HepG2 (cell line): ENCODE measurements around the gene MYL11. TPM values are rescaled to one million over a fixed set of nuclear protein-coding genes. Genes with fewer than 3 reads are reported as not detected.

Experiments
- AGO2 ChIP-seq: fragments of 200-400 bp; formaldehyde crosslinking; optimal IDR thresholded peaks from 2 replicates; pipeline ENCODE3; 2017; ENCODE audit warnings: mild to moderate bottlenecking, low read depth, low read length, moderate library complexity
- EEA1 ChIP-seq: sonication (generic); formaldehyde crosslinking; IDR thresholded peaks from 2 replicates; pipeline ENCODE4 v1.5.1; 2020; ENCODE audit warnings: mild to moderate bottlenecking, missing genetic modification reagents, borderline replicate concordance
- RBFOX2 ChIP-seq: fragments of 200-400 bp; formaldehyde crosslinking; IDR thresholded peaks from 2 replicates; pipeline ENCODE4 v1.6.1; 2017; ENCODE audit warnings: low read depth, mild to moderate bottlenecking, low read length
- REXO4 ChIP-seq: sonication (generic); formaldehyde crosslinking; IDR thresholded peaks from 2 replicates; pipeline ENCODE4 v1.8.0; 2022; ENCODE audit warnings: missing genetic modification reagents, mild to moderate bottlenecking, borderline replicate concordance
- SRY ChIP-seq: sonication (generic); formaldehyde crosslinking; IDR thresholded peaks from 2 replicates; pipeline ENCODE4 v1.8.0; 2022; ENCODE audit warnings: mild to moderate bottlenecking, missing genetic modification reagents
- TAF15 ChIP-seq: fragments of 200-400 bp; formaldehyde crosslinking; IDR thresholded peaks from one replicate; pipeline ENCODE4 v1.6.1; 2018; ENCODE audit warnings: mild to moderate bottlenecking, low read depth, low read length; ENCODE audit not compliant: poor library complexity, severe bottlenecking
- UBTF ChIP-seq: sonication (generic); formaldehyde crosslinking; IDR thresholded peaks from 2 replicates; pipeline ENCODE4 v1.4.0; 2020; ENCODE audit warnings: mild to moderate bottlenecking, missing genetic modification reagents
- ZHX2 ChIP-seq, 2 experiments: sonication (generic) in 1 of 2; formaldehyde crosslinking in 1 of 2; IDR thresholded peaks; 2 replicates each; pipeline versions ENCODE4 v1.6.1 to v1.9.0; 2014 to 2022; ENCODE audit warnings: antibody characterized with exemption in 1 of 2, borderline replicate concordance in 1 of 2, inconsistent platforms in 1 of 2, low read depth in 1 of 2, missing genetic modification reagents in 1 of 2
- ZNF446 ChIP-seq: sonication (generic); formaldehyde crosslinking; IDR thresholded peaks from 2 replicates; pipeline ENCODE4 v1.5.0; 2020; ENCODE audit warnings: mild to moderate bottlenecking, missing genetic modification reagents
- ZNF501 ChIP-seq: sonication (generic); formaldehyde crosslinking; IDR thresholded peaks from 2 replicates; pipeline ENCODE4 v1.5.1; 2020; ENCODE audit warnings: mild to moderate bottlenecking, moderate library complexity, missing genetic modification reagents
- ZNF768 ChIP-seq: sonication (generic); formaldehyde crosslinking; IDR thresholded peaks from 2 replicates; pipeline ENCODE4 v1.4.0; 2020; ENCODE audit warnings: missing genetic modification reagents
- ZNF790 ChIP-seq: sonication (generic); formaldehyde crosslinking; IDR thresholded peaks from 2 replicates; pipeline ENCODE4 v1.8.0; 2022; ENCODE audit warnings: missing genetic modification reagents, mild to moderate bottlenecking, borderline replicate concordance
- polyA plus RNA-seq, 8 experiments: library from polyadenylated mRNA; depleted of rRNA in 3 of 8; stranded (reverse) in 7 of 8; unstranded in 1 of 8; fragments of >200 nt; fragmentation: Illumina TruSeq in 4 of 8; extraction: Trizol in 4 of 8; gene quantifications; 2 replicates each; pipeline versions ENCODE4 v1.2.1 to v1.2.3, GENCODE V29; 2011 to 2016; ENCODE audit warnings: low read depth in 4 of 8, missing spikeins in 1 of 8, mixed read lengths in 1 of 8; ENCODE audit not compliant: insufficient read depth in 1 of 8
- total RNA-seq, 5 experiments: library from RNA; depleted of rRNA; stranded (reverse); fragments of >200 nt; fragmentation: Illumina TruSeq; extraction: Trizol; gene quantifications; 2 replicates each; pipeline ENCODE4 v1.2.3, GENCODE V29; 2016; ENCODE audit warnings: low read depth in 1 of 5
- TF ChIP-seq, protein P1 (sequence below): IDR thresholded peaks from 2 replicates; pipeline ENCODE4 v1.6.1; 2016; ENCODE audit warnings: mild to moderate bottlenecking, missing biosample characterization, missing genetic modification reagents
- TF ChIP-seq, protein P2 (sequence below): sonication (generic); formaldehyde crosslinking; IDR thresholded peaks from 2 replicates; pipeline ENCODE4 v1.4.0; 2020; ENCODE audit warnings: mild to moderate bottlenecking, missing genetic modification reagents, borderline replicate concordance
- TF ChIP-seq, protein P3 (sequence below): sonication (generic); formaldehyde crosslinking; IDR thresholded peaks from 2 replicates; pipeline ENCODE4 v1.8.1; 2023; ENCODE audit warnings: mild to moderate bottlenecking, inconsistent platforms, moderate library complexity, missing genetic modification reagents, borderline replicate concordance

The MYL11 gene
- total and polyA plus RNA-seq, 2 of the 13 experiments (the other 11 are each of a cell fraction or from before 2014, with no cell fraction given), result not detected

GRCh38 chr16:30354423-30355143 is 20.0 kb upstream of the MYL11 start (continued):
- no peak for TF ChIP-seq ZHX2 (IDR thresholded peaks at IDR 0.05; ENCODE audit: low read depth)
- TF ChIP-seq ZHX2 (CRISPR knock-in tag; IDR thresholded peaks at IDR 0.05; ENCODE audit: borderline replicate concordance), result no peak
- TF ChIP-seq, protein P1, sequence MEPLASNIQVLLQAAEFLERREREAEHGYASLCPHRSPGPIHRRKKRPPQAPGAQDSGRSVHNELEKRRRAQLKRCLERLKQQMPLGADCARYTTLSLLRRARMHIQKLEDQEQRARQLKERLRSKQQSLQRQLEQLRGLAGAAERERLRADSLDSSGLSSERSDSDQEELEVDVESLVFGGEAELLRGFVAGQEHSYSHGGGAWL, result 0 out of 2 replicates have a peak, but pooled peaks have one; percentile 19
- peak; percentile 40; the same call in 1 of the 2 replicates for TF ChIP-seq UBTF (CRISPR knock-in tag)
- TF ChIP-seq, protein P2, sequence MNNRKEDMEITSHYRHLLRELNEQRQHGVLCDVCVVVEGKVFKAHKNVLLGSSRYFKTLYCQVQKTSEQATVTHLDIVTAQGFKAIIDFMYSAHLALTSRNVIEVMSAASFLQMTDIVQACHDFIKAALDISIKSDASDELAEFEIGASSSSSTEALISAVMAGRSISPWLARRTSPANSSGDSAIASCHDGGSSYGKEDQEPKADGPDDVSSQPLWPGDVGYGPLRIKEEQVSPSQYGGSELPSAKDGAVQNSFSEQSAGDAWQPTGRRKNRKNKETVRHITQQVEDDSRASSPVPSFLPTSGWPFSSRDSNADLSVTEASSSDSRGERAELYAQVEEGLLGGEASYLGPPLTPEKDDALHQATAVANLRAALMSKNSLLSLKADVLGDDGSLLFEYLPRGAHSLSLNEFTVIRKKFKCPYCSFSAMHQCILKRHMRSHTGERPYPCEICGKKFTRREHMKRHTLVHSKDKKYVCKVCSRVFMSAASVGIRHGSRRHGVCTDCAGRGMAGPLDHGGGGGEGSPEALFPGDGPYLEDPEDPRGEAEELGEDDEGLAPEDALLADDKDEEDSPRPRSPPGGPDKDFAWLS (CRISPR knock-in tag), result no peak
- TF ChIP-seq REXO4, result peak; percentile 80; the same call in 1 of the 2 replicates
- TF ChIP-seq SRY (CRISPR knock-in tag), result peak; percentile 71
- TF ChIP-seq RBFOX2, result peak; percentile 85; the same call in 1 of the 2 replicates
- TF ChIP-seq, protein P3, sequence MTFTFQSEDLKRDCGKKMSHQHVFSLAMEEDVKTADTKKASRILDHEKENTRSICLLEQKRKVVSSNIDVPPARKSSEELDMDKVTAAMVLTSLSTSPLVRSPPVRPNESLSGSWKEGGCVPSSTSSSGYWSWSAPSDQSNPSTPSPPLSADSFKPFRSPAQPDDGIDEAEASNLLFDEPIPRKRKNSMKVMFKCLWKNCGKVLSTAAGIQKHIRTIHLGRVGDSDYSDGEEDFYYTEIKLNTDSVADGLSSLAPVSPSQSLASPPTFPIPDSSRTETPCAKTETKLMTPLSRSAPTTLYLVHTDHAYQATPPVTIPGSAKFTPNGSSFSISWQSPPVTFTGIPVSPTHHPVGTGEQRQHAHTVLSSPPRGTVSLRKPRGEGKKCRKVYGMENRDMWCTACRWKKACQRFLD, result 0 out of 2 replicates have a peak, but pooled peaks have one; percentile 3
- TF ChIP-seq ZNF768, result peak; percentile 23; the same call in 1 of the 2 replicates
- TF ChIP-seq TAF15, result no peak
- peak; percentile 98 for TF ChIP-seq AGO2
- peak; percentile 92 for TF ChIP-seq ZNF501 (CRISPR knock-in tag)
- peak; percentile 14; the same call in 1 of the 2 replicates for TF ChIP-seq ZNF790 (CRISPR knock-in tag)
- no peak for TF ChIP-seq EEA1 (CRISPR knock-in tag)
- peak; percentile 88; the same call in 1 of the 2 replicates for TF ChIP-seq ZNF446
